Suprapubic skin (tissue), 3 donors: ENCODE measurements around the gene ERGIC1.

Experiments used
- POLR2AphosphoS5 ChIP-seq, 3 donors: sonication (generic); formaldehyde crosslinking; IDR thresholded peaks; one replicate each; pipeline ENCODE4 v1.6.1; 2017; ENCODE audit warnings: antibody characterized with exemption in 3 of 3
- TF ChIP-seq, protein P1 (sequence below), 2 donors: fragments of 200-600 bp in 1 of 2; fragments of 450-650 bp in 1 of 2; sonication (generic) in 1 of 2; IDR thresholded peaks; one replicate each; pipeline ENCODE4 v1.5.1; 2016 to 2019; ENCODE audit warnings: antibody characterized with exemption in 2 of 2, mild to moderate bottlenecking in 1 of 2, moderate library complexity in 1 of 2

- TF ChIP-seq, protein P1, sequence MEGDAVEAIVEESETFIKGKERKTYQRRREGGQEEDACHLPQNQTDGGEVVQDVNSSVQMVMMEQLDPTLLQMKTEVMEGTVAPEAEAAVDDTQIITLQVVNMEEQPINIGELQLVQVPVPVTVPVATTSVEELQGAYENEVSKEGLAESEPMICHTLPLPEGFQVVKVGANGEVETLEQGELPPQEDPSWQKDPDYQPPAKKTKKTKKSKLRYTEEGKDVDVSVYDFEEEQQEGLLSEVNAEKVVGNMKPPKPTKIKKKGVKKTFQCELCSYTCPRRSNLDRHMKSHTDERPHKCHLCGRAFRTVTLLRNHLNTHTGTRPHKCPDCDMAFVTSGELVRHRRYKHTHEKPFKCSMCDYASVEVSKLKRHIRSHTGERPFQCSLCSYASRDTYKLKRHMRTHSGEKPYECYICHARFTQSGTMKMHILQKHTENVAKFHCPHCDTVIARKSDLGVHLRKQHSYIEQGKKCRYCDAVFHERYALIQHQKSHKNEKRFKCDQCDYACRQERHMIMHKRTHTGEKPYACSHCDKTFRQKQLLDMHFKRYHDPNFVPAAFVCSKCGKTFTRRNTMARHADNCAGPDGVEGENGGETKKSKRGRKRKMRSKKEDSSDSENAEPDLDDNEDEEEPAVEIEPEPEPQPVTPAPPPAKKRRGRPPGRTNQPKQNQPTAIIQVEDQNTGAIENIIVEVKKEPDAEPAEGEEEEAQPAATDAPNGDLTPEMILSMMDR (IDR thresholded peaks at IDR 0.05): no peak
- peak in 2 of 3 donors; percentile 52 to 83 for TF ChIP-seq POLR2AphosphoS5 (IDR thresholded peaks at IDR 0.05)
These were observed 26.7 kb downstream of the ERGIC1 start for GRCh38 chr5:172860520-172861443.
